SK-N-SH treated with all-trans-retinoic acid at 6 μM for 48 hours (cell line): ENCODE measurements around the gene SMOC2.

Experiments
- ARNTL ChIP-seq: fragments of 450-650 bp; formaldehyde crosslinking; IDR thresholded peaks from 2 replicates; pipeline ENCODE4 v1.5.0; 2020; ENCODE audit warnings: low read depth, mild to moderate bottlenecking, moderate library complexity, borderline replicate concordance
- RARB ChIP-seq: fragments of 250-450 bp; sonication (Bioruptor Pico); IDR thresholded peaks from 2 replicates; pipeline ENCODE4 v1.8.0; 2021; ENCODE audit warnings: mild to moderate bottlenecking, moderate library complexity
- TOX ChIP-seq: fragments of 250-450 bp; sonication (Bioruptor Pico); IDR thresholded peaks from 2 replicates; pipeline ENCODE4 v1.8.0; 2021; ENCODE audit warnings: mild to moderate bottlenecking, moderate library complexity, borderline replicate concordance
- ZNF70 ChIP-seq: fragments of 450-650 bp; formaldehyde crosslinking; IDR thresholded peaks from 2 replicates; pipeline ENCODE4 v1.5.0; 2020; ENCODE audit warnings: mild to moderate bottlenecking, moderate library complexity

- no peak for TF ChIP-seq TOX (CRISPR knock-in tag)
- no peak for TF ChIP-seq RARB (CRISPR knock-in tag)
- TF ChIP-seq ZNF70, result no peak
- TF ChIP-seq ARNTL (CRISPR knock-in tag), result no peak
Observed at GRCh38 chr6:168495636-168496035, 54.7 kb downstream of the SMOC2 start.
